ENCODE results near the gene FANCI. TPM values are rescaled to one million over a fixed set of nuclear protein-coding genes. Genes with fewer than 3 reads are reported as not detected.
A peak's percentile ranks its signal among the peaks of the same experiment; 100 is the strongest.

The FANCI gene
- polyA plus RNA-seq, 6 donors from 2014 or later, result 2.6 to 8.2 (median 5.1) TPM

DNA sequence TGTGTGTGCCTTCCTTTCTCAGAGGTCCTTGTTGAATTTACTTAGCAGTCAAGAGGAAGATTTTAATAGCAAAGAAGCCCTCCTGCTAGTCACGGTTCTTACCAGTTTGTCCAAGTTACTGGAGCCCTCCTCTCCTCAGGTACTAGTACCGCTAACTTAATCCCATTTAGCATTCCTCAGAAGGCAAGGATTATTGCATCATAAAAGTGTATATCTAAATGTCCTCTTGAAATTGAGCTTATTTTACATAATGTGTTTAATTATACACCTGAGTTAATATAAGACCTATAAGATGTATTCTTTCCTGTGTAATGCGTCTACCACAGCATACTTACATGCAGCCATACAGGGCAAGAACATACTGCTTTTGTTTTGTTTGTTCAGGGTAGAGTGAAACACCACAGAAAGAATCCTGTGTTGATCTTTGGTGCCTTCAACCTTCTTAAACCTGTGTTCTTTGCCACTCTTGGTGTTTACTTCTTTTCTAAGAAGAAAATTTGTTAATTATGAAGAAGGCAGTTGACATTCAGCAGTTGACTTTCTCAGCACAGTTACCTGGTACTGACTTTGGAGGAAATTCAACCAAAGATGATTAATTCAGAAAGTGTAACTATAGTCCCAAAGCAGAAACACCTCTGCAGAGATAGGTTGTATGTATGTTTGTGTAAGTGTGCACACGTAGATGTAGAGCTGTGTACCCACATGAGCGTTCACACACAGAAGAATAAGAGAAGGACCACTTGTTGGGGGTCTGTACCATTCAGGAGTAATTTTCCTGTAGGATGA is 57.7 kb downstream of the FANCI start:
- DNase-seq (no peak), ATAC-seq (ENCODE audit: low read depth in 2 of 2) (no peak)
- Mint-ChIP-seq H3K27ac (no peak overlapping the region), H3K9me3 (peaks cover 0 to 11% (median 3%) of the 10 kb centered on the region in 7 donors), H3K4me3 (no peak overlapping the region), H3K4me1 (no peaks in the 10 kb centered on the region), H3K27me3 (no peaks in the 10 kb centered on the region), H3K36me3 (peaks cover 8 to 16% of the 10 kb centered on the region in 2 donors)

DNA sequence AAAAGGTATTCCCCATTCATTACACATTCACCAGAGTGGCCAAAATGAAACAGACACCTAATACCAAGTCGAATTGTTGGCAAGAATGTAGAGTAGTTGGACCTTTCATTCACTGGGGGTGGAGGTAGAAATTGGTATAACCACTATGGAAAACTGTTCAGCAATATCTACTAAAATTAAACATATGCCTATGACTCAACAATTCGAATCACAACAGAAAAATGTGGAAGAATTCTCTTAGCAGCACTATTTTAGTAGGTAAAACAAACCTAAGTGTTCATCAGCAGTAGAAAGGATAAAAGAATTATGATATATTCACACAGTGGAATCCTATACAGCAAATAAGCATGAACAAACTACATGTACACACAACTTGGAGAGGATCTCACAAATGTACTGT is 60.2 kb downstream of the FANCI start:
- H3K27ac Mint-ChIP-seq, result no peak overlapping the region
- H3K36me3 Mint-ChIP-seq, result peaks cover 0 to 9% of the 10 kb centered on the region in 2 donors
- no peaks in the 10 kb centered on the region for H3K27me3 Mint-ChIP-seq
- no peak overlapping the region for H3K4me3 Mint-ChIP-seq
- DNase-seq (no peak), ATAC-seq (ENCODE audit: low read depth in 2 of 2) (no peak)
- peaks cover 0 to 2% (median 0%) of the 10 kb centered on the region in 7 donors for H3K9me3 Mint-ChIP-seq
- no peaks in the 10 kb centered on the region for H3K4me1 Mint-ChIP-seq

DNA sequence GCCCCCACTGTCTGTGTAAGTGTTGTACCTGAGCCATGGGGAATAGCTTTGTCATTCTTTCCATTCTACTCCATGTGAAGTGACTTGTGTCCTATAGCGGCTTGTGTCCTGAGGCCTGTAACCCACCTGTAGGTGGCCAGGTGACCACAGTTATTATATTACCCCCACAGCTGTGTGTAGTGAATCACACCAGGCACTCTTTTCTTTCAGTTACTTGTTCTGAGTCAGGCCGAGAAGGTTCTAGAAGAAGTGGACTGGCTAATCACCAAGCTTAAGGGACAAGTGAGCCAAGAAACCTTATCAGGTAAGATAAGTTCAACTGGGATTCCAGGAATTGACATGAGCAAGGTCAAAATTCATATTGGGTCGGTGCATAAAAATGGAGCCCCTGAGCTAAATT is 61.6 kb downstream of the FANCI start:
- ATAC-seq (ENCODE audit: low read depth in 2 of 2) (no peak), DNase-seq (no peak)
- H3K9me3 Mint-ChIP-seq, result no peaks in the 10 kb centered on the region
- no peak overlapping the region for H3K27ac Mint-ChIP-seq
- H3K27me3 Mint-ChIP-seq, result no peaks in the 10 kb centered on the region
- H3K4me1 Mint-ChIP-seq, result peaks cover 0 to 6% (median 2%) of the 10 kb centered on the region in 3 donors
- H3K4me3 Mint-ChIP-seq, result no peak overlapping the region
- H3K36me3 Mint-ChIP-seq, result peaks cover 0 to 9% of the 10 kb centered on the region in 2 donors

DNA sequence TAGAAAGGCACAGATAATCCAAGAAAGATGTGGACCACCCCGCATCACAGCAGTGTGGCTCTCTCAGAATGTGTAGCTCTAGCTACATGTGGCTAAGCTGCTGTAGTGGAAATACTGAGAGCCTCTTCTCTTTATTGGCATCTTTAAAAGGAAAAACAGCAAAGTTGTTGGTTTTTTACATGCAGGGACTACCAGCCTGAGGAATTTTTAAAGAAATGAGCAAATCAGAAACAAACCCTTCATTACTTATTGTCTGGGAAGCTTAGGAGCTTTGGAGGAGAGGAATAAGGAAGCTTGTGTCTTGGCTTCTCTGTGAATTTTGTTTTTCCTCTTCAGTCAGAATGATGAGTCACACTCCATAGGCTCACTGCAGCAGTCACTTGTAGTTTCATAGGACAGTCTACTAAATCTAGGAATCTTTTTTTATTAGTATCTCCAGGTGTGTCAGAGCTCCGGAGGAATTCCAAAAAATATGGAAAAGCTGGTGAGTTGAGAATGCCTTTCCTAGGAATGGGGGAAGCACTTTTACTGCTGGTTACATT is 63.3 kb downstream of the FANCI start:
- Mint-ChIP-seq H3K36me3 (no peaks in the 10 kb centered on the region), H3K27me3 (no peaks in the 10 kb centered on the region), H3K9me3 (no peaks in the 10 kb centered on the region)

DNA sequence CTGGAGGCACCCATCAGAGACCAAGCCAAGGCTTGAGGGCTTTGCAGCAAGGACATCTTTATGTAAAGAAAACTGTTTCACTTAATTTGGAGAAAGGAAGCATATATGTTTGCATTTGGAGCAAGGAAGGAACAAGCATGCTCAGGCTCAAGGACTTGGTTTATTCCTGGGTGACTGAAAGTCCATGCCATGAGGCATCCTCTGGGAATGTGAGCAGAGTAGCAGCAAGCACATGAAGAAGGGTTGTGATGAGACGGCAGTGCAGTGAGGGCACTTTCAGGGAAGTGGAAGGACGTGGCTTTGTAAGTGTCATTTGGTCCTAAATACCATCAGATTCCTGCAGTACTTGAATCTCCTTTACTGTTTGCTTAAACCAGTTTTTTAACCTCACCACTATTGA is 64.0 kb downstream of the FANCI start:
- no peaks in the 10 kb centered on the region for H3K27me3 Mint-ChIP-seq
- H3K4me3 Mint-ChIP-seq, result no peak overlapping the region
- no peak for ATAC-seq (ENCODE audit: low read depth in 2 of 2)
- H3K9me3 Mint-ChIP-seq, result no peaks in the 10 kb centered on the region
- no peak for DNase-seq
- no peak overlapping the region for H3K27ac Mint-ChIP-seq
- peaks cover 0 to 11% (median 4%) of the 10 kb centered on the region in 3 donors for H3K4me1 Mint-ChIP-seq
- H3K36me3 Mint-ChIP-seq, result no peaks in the 10 kb centered on the region

More for the DNA sequence above, 63.3 kb downstream of the FANCI start:
- no peak for DNase-seq
- Mint-ChIP-seq H3K4me3 (no peak overlapping the region), H3K27ac (no peak overlapping the region), H3K4me1 (peaks cover 0 to 9% (median 4%) of the 10 kb centered on the region in 3 donors)
- ATAC-seq (ENCODE audit: low read depth in 2 of 2), result no peak

DNA sequence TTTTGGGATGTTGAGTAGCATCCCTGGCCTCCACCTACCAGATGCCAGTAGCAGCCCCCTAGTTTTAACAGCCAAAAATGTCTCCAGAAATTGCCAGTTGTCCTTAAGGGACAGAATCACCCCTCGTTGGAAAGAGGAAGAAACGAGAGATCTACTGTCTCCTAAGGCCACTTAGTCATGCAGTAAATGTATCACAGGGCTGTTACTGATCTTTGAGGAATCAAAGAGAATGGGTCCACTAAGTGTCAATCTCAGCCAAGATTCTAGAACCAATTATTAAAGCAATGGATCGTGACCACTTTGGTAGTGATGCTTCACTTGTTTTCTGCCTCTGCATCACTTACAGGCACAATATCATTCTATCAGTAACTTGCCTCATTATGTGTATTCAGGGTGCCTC is 64.5 kb downstream of the FANCI start:
- Mint-ChIP-seq H3K4me3 (no peak overlapping the region), H3K4me1 (peaks cover 0 to 11% (median 4%) of the 10 kb centered on the region in 3 donors), H3K36me3 (no peaks in the 10 kb centered on the region), H3K27me3 (no peaks in the 10 kb centered on the region), H3K9me3 (no peaks in the 10 kb centered on the region), H3K27ac (peak overlapping the region in 1 of 6 donors; percentile 72)
- ATAC-seq (ENCODE audit: low read depth in 2 of 2), result no peak
- no peak for DNase-seq

DNA sequence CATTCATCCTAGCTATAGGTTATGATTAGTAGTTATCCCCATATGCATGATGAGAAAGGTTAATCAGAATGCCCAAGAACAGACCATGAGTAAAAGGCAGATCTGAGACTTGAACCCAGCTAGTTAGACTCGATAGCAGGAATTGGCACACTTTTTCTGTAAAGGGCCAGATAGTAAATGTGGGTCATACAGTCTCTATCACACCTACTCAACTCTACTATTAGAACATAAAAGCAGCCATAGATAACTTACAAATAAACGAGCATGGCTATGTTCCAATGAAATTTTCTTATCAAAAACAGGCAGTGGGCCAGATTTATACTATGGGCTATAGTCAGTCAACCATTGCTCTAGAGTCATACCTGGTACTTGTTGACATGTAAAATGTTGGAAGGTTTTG is 66.2 kb downstream of the FANCI start:
- Mint-ChIP-seq H3K4me1 (peaks cover 0 to 11% (median 10%) of the 10 kb centered on the region in 3 donors), H3K27ac (no peak overlapping the region), H3K36me3 (no peaks in the 10 kb centered on the region), H3K27me3 (no peaks in the 10 kb centered on the region), H3K9me3 (no peaks in the 10 kb centered on the region), H3K4me3 (no peak overlapping the region)
- DNase-seq (no peak), ATAC-seq (ENCODE audit: low read depth in 2 of 2) (no peak)

DNA sequence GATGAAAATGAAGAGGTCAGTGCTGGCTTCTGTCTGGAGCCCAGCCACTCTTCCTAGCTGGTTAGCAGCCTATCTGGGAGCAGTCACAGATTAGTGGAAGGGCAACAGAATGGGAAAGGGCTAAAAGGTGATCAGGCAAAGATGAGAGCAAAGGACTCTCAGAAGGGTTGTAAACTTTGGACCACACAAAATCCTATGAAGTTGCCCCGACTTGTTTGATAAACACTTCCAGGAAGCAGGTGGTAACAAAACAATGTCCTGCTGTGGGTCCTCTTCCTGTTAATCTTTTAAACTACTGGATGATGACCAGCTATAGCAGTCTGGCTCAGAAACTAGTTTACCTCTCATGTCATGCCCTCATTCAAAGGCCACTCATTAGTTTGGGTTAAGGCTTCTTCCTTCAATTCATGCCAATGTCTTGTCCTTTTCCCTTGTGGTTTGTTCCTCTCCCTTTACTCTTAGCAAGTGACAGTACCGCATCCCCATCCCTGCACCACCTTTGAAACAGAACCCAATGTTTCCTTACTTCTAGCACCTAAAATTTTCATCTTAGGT is 71.7 kb downstream of the FANCI start:
- Mint-ChIP-seq H3K27ac (peak overlapping the region in 3 of 6 donors; percentile 47 to 86 (median 55)), H3K4me3 (no peak overlapping the region), H3K9me3 (no peaks in the 10 kb centered on the region), H3K36me3 (peaks cover 17 to 34% of the 10 kb centered on the region in 2 donors), H3K4me1 (peaks cover 4 to 8% (median 8%) of the 10 kb centered on the region in 3 donors), H3K27me3 (no peaks in the 10 kb centered on the region)
- no peak for DNase-seq
- ATAC-seq (ENCODE audit: low read depth in 2 of 2), result no peak

DNA sequence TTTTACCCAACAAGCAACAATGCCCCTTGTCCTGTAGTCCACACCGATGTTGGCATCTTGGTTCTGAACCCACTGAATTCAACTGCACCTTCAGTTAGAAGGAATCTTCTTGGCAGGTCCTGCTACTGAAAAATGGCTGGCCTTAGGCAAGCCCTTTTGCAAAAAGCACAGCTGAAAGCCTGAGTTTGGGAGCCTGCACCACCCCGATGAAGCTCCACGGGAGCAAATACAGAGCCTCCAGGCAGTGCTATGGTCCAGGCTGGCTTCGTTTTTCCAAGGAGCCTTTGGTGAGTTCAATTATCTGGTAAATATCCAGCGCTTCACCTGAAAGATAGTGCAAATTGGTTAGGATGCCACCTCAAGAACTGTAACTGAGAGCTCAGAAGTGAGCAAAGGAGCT is 72.7 kb downstream of the FANCI start:
- H3K36me3 Mint-ChIP-seq, result peaks cover 18 to 38% of the 10 kb centered on the region in 2 donors
- H3K9me3 Mint-ChIP-seq, result no peaks in the 10 kb centered on the region
- no peak for DNase-seq
- no peak for ATAC-seq (ENCODE audit: low read depth in 2 of 2)
- peaks cover 2 to 8% (median 6%) of the 10 kb centered on the region in 3 donors for H3K4me1 Mint-ChIP-seq
- H3K27ac Mint-ChIP-seq, result peak overlapping the region in 2 of 6 donors; percentile 8 to 71
- H3K27me3 Mint-ChIP-seq, result no peaks in the 10 kb centered on the region
- no peak overlapping the region for H3K4me3 Mint-ChIP-seq

DNA sequence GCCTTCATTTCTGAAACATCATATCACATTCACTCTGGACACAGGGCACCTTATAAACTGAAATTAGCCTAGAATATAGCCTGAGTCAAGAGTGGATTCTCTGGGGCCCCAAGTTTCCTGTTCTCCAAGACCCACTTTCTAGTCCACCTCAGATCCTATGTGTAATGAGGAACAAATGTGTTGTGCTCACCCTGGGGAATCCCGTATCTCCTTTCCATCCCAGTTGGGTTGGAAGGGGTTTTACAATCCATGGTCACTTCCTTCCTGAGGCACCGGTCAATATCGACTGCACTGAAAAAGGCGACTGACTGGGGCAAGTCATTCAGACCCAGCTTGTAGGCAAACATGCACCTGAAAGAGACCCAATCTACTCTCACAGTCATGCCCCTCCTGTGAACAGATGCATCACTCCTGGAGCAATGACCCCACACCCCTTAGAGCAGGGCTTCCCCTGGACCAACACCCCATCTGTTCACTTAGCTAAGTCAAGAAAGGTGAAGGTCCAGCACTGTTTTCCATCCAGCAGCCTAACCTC is 73.5 kb downstream of the FANCI start:
- H3K9me3 Mint-ChIP-seq, result no peaks in the 10 kb centered on the region
- H3K4me3 Mint-ChIP-seq, result no peak overlapping the region
- H3K27ac Mint-ChIP-seq, result peak overlapping the region in 3 of 6 donors; percentile 54 to 76 (median 69)
- H3K36me3 Mint-ChIP-seq, result peaks cover 18 to 38% of the 10 kb centered on the region in 2 donors
- H3K4me1 Mint-ChIP-seq, result peaks cover 2 to 8% (median 6%) of the 10 kb centered on the region in 3 donors
- H3K27me3 Mint-ChIP-seq, result no peaks in the 10 kb centered on the region
- no peak for ATAC-seq (ENCODE audit: low read depth in 2 of 2)
- DNase-seq, result no peak

DNA sequence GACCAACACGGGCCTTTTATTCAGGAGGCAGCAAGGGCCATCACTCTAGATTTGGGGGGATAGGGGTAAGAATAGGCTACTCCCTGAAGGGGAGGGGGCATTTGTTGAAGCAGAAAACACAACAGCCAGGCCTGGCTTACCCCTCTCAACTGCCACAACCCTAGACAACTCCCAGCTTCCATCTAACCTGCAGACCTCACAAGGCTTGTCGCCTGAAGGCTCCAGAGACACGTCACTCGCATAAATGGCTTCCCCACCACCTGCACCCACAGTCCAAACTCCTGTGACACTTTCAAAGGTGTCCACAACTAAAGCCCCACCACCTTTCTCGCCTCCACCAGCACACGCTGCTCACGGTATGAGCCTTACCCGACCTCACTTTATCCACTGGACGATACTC is 75.9 kb downstream of the FANCI start:
- Mint-ChIP-seq H3K4me3 (no peak overlapping the region), H3K9me3 (no peaks in the 10 kb centered on the region), H3K27me3 (no peaks in the 10 kb centered on the region), H3K27ac (no peak overlapping the region), H3K4me1 (peaks cover 4 to 12% (median 9%) of the 10 kb centered on the region in 3 donors), H3K36me3 (peaks cover 18 to 46% of the 10 kb centered on the region in 2 donors)
- ATAC-seq (ENCODE audit: low read depth in 2 of 2) (no peak), DNase-seq (no peak)

DNA sequence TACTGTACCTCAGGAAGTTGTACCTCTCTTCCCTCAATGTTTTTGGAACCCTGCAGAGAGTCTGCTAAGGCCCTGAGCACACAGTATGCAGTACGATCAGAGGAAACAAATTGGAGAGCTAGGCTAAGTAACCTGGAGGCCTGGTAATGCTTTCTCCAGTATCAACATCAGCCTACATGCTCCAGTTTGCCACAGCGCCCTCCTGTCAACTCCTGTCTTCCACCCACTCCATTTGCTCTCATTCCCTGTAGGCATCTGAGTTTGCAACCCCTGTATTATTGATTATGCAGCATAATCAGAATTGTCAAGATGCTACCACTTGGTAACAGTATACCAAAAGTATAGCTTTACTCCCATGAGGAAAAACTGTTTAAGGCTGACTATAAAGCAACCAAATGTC is 76.4 kb downstream of the FANCI start:
- H3K27ac Mint-ChIP-seq, result no peak overlapping the region
- ATAC-seq (ENCODE audit: low read depth in 2 of 2) (no peak), DNase-seq (no peak)
- no peaks in the 10 kb centered on the region for H3K9me3 Mint-ChIP-seq
- H3K36me3 Mint-ChIP-seq, result peaks cover 18 to 49% of the 10 kb centered on the region in 2 donors
- H3K4me3 Mint-ChIP-seq, result no peak overlapping the region
- H3K27me3 Mint-ChIP-seq, result no peaks in the 10 kb centered on the region
- peaks cover 4 to 16% (median 14%) of the 10 kb centered on the region in 3 donors for H3K4me1 Mint-ChIP-seq

DNA sequence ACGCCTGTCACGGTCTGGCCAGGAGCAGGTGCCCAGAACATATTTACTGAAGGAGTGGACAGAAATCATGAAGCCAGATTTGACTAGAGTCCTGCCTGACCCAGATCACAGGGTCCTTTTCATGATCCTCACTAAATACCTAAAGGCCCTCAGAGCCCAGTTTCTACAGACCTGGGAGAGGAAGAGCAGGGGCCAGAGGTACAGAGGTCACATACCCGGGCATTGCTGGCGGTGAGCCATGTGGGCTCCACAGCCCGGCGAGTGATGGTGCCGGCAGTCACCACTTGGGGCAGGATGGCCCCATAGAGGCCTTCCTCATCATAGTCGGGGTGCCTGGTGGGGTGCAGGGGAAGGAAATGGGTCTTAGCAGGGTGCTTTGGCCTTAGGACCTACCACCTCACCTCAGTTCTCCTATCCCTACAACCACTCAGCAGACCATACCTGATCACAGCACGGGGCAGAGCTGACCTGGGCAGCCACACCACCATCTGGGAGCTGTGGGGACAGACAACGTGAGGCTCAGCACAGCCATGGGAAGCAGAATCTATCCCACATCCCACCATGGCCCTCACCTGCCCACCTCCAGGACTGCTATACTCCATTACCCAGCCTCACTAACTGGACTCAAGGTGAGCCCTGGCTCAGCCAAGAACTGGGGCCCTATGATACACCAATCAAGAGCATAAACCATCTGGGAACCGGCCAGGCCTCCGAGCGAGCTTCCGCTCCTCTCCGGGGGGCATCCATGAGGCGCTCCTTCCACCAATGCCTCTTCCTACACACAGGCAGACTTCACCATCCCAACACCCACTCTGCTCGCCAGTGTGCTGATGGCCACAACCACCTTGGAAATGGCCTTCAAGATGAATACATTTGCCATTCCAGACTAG is 78.0 kb downstream of the FANCI start:
- DNase-seq, result no peak
- Mint-ChIP-seq H3K9me3 (no peaks in the 10 kb centered on the region), H3K4me1 (peaks cover 4 to 16% (median 14%) of the 10 kb centered on the region in 3 donors), H3K36me3 (peaks cover 14 to 34% of the 10 kb centered on the region in 2 donors), H3K27ac (peak overlapping the region in 2 of 6 donors; percentile 44 to 74), H3K4me3 (no peak overlapping the region), H3K27me3 (no peaks in the 10 kb centered on the region)
- ATAC-seq (ENCODE audit: low read depth in 2 of 2), result no peak

All from naive B cell (primary cell).